Measurements from ENCODE around the gene DLX3.

DLX3 gene

DNA sequence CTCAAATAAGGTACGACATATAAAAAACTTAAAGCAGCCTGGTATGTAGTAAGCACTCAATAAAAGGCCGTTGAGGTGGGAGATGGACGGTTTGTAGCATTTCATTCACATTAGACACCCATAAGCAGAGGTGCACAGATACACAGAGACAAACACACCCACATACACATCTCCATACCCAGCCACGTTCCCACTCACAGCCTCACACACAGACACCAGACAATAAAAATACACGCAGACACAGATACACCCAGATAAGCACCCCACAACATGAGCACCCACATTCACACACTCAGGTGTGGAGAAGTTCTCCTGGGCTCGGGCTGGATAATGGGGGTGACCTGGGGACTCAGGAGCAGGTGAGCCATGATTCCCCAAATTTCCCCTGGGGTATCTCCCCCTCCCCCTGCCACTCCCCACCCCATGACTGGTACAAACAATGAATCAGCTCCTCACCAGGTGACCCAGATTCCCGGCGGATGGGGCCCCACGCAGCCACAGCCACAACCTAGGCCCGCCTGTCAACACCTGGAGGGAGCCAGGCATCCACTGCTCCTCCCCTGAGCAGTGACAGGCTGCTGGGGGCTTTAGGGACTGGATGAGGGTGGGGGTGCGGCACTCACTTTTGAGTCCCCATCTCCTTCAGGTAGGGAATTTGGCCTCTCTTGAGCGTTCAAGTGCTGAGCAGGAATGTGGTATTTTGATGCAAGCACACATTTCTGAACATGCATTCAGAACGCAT, 2.7 kb downstream of the DLX3 start:
- no peak for DNase-seq (ENCODE audit: low spot score)

DNA sequence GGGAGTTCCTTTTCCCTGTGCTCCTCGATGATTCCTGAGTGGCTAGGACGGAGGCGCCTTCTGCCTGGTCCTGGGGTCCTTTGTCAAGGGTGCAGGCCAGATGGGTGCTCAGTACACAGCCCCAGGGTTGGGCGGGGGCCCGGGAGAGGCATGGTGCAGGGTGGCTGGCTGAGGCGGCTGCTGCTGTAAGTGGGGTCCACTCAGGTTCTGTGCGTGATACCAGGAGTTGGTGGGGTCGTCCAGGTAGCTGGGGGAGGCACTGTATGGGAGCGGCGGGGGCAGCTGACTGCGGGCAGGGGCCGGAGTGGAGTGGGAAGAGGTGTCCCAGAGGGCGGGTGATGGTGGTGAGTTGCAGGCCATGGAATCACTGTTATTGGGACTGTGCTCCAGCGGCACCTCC, 3.6 kb downstream of the DLX3 start:
- DNase-seq (ENCODE audit: low spot score), result no peak

DNA sequence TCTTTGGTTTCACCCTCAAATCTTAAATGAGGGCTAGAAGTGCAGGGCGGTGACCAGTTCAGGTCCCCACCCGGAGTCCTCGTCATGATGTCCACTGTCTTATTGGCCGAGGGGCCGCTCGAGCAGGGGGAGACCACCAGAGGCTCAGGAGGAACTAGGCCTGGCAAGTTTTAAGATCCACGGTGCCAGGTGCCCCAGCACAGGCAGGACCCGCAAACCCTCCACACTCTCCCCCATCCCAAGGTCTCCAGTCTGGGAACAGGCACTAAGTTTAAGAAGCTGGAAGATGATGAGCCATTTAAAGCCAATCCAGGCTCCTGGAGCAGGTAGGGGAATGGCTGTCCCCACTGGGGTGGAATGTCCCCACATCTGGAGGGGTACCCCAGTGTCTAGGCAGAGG, 4.1 kb downstream of the DLX3 start:
- DNase-seq (ENCODE audit: low spot score), result no peak

DNA sequence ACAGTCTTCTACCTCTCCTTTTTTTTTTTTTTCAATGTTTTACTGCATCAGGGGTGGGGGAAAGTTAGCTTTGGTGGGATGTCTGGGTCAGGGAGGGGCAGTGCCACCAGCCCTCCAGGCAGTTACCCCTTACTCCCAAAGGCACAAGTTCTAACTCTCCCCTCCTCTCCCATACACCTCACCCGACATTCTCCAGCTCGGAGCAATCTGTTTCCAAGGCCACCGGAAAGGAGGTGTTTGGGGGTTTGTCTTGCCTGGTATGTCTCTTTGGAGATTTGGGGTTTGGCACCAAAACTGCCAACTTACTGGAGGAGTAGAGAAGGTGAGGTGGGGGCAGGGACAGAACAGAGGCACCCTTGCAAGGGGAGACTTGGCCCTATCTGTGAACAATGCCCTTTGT, 4.7 kb downstream of the DLX3 start:
- peak; percentile 56 for DNase-seq (ENCODE audit: low spot score)

DNA sequence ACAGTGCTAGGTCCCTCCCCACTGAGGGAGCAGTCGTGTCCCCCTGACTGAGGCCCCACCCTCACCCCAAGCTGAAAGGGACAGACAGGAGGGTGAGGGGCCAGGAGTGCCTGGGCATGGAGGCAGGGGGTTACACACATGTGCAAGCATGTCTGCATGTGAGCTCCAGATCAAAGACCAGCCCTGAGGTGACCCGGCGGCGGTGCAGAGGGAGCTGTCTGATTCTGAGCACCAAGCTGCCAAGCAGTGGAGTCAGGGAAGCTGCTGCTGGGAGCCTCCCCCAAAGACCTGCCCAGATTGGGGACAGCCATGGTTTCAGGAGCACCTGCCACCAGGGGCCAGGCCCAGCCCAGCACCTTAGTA, 5.5 kb downstream of the DLX3 start:
- DNase-seq (ENCODE audit: low spot score), result peak; percentile 58

DNA sequence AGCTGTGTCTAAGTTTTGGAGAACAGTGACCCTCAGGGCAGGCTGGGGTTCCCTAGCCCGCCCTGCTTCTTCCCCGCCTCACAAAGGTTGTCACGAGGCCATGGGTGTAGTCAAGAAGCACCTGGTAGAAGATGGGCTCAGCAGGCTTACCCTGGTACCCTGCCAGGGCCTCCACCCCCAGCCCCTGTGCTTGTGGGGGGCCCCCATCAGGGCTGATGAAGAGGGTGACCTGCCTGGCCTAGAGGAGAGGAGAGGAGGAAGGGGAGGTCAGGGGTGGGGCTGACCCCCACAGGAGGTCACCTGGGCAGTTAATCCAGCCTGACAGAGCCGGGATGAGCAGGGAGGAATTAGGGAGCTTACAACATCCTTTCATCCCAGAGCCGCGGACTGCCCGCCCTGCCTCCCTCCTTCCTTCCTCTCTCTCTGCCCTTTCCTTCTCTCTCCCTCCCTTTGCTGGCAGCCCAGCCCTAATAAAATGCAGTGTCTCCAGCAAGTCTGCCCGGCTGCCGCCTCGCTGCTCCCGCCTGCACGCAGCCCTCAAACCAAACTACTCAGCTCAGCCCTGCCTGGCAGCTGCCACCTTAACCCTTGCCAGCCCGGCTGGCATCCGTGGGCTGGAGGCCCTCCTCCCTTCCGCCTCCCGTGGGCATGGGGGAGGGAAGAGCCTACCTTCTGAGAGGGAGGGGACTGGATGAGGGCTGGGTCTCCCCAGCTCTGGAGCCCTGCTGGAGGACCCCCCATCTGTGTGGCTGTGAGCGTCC, 7.2 kb downstream of the DLX3 start:
- peak; percentile 69 for DNase-seq (ENCODE audit: low spot score)

DNA sequence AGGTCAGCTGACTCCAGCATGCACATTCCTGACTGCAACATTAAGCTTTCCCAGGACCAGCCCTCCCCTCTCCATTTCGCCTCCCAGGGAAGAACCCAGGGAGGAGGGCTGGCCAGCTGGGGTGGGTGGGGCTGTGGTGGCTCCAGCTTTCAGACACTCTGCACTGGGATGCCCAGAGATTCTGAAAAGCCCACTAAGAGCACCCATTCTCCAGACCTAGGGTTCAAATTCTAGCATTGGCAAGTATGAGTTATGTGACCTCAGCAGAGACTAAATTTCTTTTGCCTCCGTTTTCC, 7.8 kb downstream of the DLX3 start:
- DNase-seq (ENCODE audit: low spot score), result no peak

DNA sequence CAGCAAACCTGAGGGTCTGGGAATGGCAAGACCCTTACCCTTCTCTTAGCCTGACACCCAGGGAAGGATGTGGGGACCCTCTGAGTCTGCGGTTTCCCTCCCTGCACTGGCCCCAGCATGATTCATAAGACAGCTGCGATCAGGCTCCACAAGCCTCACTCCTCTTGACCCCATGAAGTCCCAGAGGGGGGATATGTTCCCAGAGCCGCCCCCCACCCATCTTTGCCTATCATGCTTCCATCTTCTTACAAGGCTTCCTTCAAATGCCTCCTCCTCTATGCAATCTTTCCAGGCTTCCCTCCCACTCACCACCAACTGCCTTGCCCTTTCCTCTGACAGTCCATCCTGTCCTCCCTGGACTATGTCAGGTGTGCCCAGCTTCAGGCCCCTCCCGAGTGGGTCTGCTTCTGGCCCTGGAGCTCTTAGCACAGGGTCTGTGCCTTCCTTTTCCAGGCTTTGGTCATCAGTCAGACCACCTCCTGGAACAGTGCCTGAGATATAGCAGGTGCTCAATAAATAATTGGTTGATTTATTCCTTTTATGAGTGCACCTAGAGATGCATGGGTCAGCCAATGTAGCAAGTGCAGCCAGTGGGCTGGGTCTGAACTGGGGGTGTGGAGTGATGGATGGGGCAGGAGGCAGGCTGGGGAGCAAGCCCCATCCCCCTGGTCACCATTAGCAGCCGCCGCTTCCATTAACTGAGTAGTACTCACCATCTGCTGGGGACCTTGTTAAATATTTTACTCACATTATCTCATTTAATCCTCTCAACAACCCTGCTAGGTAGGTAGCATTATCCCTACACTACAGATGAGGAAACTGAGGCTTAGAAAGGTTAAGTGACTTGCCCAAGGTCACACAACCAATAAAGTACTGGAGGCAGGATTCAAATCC, 8.4 kb downstream of the DLX3 start:
- DNase-seq (ENCODE audit: low spot score), result peak; percentile 51

DNA sequence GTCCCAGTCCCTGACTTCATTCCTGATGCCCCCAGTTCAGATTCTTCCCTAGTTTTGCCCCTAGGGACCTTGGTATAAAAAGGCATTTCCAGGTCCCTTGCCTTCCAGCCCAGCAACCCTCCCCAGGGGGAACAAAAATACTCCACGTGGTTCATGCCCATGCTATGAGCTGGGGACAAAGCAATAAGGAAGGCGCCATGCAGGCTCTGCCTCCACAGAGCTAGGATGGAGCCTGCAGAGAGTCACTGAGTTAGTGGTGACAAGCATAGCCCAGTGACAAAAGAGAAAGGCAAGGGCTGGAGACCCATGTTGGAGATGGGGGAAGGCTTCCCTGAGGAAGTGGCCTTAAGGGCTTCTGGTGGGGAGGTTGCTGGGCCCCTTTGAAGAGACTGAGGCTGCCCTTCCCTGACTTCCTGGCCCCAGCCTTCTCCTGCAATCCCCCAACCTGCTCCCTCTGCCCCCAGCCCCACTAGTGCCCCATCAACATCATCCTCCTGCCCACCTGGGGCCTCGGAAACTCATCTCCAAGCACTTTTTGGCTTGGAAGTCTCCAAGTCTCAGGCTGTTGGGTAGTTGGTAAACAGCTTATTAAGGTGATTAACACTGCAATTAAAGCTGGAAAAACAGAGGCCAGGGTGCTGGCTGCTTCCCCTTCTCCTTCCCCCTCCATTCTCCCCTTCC, 9.6 kb downstream of the DLX3 start:
- no peak for DNase-seq (ENCODE audit: low spot score)

DNA sequence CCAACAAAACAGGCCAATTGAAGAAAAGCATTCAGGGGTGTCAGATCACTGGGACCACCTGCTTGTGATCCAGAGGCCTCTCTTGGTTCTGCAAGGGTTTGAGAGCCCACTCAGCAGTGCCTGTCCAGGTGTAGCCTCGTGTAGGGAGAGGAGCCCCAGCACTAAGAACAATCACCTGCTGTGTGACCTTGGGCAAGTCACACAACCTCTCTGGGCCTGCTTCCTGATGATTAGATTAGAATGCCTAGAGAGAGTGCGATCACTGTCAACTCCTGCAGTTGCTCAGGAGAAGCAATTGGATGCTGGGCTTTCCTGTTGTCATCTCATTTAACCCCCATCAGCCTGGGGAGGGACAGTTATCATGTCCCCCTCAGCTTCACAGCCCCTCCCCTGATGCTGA, 10.2 kb downstream of the DLX3 start:
- no peak for DNase-seq (ENCODE audit: low spot score)

DNA sequence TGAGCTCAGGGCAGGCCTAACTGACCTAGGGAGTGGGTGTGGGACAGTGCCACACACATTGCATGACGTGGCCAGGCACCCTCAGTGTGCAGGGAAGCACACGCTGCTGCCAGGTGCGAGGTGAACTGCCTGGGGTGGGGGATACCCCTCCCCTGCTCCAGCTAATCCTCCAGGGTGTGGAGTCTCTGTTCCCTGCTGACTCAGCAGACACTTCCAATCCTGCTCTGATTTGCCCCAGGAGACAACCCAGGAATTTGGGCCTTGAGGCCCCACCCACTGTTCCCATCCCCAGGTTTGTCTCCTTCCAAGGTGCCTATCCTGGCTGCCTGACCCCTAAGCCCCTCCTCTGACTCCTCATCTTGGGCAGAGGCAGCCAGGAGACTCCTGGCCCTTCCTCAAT, 10.7 kb downstream of the DLX3 start:
- no peak for DNase-seq (ENCODE audit: low spot score)

DNA sequence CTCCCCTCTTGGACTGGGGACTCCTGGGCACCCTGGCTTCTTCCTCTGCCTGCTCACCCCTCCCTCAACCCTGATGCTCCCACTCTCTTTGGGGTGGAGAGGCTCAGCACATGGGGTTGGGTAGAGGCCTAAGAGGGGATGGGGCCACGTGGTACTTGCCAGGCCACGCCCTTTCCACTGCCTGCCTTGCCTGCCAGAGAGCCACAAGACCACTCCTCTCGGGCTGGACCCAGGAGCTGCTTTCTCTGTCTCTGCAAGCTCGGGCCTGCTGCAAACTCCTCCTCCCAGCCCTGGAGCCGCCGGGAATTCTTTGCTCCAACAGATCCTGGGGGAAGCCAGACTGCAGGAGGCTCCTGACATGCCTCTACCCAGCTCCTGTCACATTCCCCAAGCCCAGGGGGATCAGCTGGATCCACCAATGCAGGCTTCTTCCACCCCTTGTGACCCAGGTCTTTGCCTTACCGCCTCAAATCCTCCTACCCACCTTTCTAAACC, 14.3 kb downstream of the DLX3 start:
- no peak for DNase-seq (ENCODE audit: low spot score)

DNA sequence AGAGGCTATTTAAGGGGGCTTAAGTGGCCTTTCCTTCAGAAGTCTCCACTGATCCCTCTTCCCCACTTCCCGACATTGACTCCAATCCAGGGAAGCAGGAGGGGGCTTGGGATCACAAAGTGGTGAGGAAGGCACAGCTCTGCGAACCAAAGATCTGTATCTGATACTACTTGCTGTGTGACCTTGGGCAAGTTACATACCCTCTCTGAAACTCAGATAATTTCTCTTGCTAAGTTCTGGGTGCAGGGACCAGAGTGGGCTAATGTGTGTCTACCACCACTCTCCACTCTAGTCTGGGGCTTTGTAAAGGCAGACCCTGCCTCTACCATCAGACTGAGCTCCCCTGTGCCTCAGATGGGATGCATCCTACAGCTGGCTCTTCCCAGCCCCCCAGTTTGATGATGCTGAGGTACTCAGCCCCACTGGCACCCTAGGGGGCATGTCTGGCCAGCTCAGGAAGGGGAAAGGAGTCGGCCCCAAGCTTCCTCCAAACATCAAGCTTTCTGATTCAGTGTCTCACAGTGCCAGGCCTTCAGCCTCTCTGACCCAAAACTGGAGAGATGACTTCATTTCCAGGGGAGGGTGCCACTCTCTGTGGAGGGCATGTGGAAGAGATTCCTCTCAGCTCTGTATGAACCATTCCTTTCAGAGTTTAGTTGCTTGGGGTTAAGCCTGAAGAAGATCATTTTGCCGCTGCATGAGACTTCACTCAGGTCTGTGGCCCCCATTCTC, 15.1 kb downstream of the DLX3 start:
- DNase-seq (ENCODE audit: low spot score), result no peak

DNA sequence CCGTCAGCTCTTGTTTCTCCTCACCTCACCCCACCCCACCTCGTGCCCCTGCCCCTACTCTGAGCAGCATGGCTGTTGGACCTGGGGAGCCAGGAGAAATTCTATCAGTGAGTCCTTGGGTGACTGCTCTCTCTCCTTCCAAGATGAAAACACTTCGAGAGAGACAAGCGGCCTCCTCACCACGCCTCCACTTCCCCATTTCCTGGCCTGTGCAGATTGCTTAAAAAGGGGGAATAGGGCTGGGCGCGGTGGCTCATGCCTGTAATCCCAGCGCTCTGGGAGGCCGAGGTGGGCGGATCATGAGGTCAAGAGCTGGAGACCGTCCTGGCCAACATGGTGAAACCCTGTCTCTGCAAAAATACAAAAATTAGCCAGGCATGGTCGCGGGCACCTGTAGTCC, 16.5 kb downstream of the DLX3 start:
- DNase-seq (ENCODE audit: low spot score), result no peak

DNA sequence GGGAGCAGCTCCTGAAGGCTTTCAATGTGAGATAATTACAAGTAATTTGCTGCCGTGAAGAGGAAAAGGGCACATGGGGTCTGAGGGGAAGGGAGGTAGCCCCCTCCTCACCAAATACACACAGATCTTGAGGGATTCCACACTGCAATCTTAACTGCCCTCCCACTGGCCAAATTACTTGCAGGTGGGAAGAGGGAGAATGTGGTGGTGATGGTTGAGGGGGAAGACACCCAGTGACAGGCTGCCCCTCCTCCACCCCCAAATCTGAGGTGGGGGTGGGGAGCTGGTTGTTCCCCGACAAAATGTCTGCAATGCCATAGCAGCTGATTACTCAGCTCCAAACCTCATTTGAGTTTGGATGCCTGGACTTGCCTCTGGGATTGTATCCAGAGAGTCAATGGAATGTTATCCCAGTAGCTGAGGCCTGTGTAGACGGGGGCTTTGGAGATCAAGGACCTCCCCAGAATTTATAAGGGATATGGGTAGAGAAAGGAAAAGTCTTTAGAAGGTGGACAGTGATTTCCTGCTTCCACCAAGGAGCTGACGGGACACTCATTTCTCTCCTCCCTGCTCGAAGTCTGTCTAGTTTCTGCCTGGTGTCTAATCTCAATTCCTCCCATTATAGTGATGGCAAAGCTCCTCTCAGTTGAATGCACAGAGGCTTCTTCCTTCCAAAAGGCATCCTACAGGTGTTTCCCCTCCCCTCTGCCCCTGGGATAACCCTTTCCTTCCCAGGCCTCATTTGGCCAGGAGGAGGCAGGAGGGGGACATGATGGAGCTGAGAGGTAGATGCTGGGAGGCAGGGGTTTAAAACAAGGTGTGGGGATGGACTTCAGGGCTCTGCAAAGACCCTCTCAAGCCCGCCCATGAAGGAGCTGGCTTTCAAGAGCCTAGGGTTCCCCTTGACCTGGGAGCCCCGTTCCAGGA, 17.3 kb downstream of the DLX3 start:
- DNase-seq (ENCODE audit: low spot score), result no peak

DNA sequence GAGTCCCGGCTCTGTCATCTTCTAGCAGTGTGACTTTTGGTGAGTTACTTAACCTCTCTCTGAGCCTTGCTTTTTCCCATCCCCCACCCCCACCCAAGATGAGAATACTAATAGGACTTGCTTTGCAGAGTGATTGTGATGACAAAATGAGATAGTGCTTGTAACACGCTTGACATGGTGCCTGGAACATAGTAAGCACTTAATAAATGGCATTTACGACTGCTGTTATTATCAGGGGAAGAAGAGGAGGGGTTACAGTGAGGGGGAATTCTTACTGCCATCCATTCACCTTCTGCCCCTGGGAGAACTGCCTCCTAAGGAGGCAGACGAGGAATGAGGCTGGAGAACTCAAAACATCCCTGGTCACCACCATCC, 18.2 kb downstream of the DLX3 start:
- DNase-seq (ENCODE audit: low spot score), result no peak

DNA sequence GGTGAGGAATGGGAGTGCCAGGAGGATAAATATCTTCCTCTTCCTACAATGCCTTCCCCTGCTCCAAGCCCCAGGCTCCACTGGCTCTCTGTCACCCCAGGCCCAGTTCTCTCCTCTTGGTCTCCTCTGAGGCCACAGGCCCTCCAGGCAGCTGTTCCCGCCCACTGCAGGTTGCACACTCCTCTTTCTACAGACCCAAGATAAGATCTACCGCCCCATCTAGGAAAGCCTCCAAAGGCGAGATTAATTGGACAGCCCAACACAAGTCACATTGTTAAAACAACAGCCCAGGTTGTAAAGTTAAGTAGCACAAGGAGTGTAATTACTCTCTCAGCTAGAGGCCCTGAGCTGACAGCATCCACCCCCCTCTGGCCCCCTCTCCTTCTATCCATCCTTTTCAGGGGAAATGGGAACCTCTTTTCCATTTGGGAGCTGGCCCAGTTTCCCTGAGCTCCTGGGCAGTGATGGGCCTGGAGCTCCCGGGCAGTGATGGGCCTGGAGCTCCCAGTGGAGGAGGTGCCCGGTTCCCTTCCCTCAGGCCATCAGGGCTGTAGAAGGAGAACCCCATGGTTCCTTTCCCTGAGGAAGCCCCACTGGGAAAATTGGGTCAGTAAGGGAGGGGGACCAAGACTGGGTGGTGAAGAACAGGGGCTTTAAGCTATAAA, 18.7 kb downstream of the DLX3 start:
- DNase-seq (ENCODE audit: low spot score), result no peak

DNA sequence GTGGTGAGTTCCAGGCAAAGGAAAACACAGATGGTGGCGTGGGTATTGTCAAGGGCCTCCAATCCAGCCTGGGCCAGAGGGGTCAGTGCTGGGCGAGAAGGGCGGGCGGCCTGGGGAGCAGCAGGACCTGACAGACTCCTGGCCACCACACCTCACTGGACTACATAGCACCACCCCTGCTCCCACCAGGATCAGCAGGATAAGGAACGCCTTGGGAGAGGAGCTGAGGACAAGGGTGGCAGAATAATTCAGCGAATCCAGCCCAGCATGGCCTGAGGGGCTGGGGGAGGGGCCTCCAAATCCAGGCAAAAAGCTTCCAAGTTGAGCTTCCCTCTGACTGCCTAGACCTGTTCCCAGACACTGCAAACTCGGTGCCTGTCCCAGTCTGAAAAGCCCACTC, 19.5 kb downstream of the DLX3 start:
- no peak for DNase-seq (ENCODE audit: low spot score)

DNA sequence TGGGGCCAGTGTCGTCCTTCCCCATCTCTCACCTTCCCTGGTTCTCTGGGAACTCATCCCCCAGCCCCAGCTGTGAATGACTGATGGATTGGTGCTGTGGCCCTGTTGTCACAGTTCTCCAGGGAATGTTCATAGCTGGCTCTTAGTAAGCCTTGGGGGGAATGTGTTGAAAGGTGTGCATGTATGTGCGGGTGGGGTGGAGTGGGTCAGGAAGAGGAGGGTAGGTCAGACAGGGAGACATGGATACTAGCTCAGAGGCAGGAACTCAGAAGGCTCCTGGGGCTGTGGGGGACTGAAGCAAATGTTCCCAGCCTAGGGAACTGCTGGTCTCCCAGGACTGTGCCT, 21.8 kb downstream of the DLX3 start:
- no peak for DNase-seq (ENCODE audit: low spot score)
